Spleen (tissue), 7 donors: ENCODE measurements around the gene PRPF8.
A peak's percentile ranks its signal among the peaks of the same experiment; 100 is the strongest.

ENCODE experiments used
- POLR2A ChIP-seq, 3 donors: fragments of 450-650 bp; IDR thresholded peaks; one replicate each; pipeline ENCODE4 v1.5.1; 2017; ENCODE audit warnings: antibody characterized with exemption in 3 of 3, mild to moderate bottlenecking in 1 of 3
- TF ChIP-seq, protein P1 (sequence below), 11 experiments: fragments of 200-600 bp in 7 of 11; fragments of 450-650 bp in 4 of 11; sonication (generic) in 4 of 11; IDR thresholded peaks in 8 of 11; conservative IDR thresholded peaks in 3 of 11; 1 replicate in 7 of 11; 2 replicates in 4 of 11; pipeline versions ENCODE4 v1.4.0 to v1.8.0; 2016 to 2021; ENCODE audit warnings: antibody characterized with exemption in 11 of 11, inconsistent platforms in 4 of 11, mild to moderate bottlenecking in 1 of 11
- donor health status: DM: no; HTN: no; CAD: no; lungs with moderate emphysema.
- donor health status: DM: no; HTN: no; CAD: no.
- donor health status: DM: no; HTN: no; CAD: no.

DNA sequence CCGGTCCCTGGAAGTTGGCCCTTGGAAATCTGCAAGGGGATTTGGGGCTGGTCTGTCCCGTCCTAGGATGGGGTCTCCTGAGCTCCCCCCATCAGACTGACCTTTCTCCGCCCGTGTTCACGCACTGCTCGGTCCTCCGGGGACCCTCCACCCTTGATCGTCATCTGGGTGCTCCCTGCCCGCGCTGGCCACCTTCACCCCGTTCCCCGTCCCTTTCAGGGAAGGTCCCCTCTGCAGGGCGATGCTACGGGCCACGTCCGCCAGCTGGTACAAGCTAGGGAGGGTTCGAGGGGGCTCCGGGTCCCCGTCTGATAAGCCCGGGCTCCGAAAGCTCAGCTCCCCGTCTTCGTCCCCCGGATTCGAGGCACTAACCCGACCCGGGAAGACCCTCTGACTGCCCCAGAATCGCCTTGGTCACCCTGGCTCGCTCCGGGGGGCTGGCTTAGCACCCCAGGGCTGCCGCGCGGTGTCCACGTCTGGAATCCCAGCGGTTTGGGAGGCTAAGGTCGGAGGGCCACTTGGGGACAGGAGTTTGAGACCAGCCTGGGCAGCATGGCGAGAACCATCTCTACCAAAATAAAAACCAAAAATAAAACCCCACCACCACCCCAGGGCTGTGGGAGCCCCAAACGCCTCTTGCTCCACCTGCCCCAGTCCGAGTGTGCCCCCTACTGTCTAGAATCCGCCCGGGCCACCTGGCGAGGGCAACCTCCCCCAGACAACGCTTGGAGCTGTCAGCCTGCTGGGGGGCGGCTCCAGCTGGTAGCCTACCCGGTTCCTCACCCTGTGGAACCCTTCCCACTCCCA, 55.0 kb downstream of the PRPF8 start:
- TF ChIP-seq, protein P1, sequence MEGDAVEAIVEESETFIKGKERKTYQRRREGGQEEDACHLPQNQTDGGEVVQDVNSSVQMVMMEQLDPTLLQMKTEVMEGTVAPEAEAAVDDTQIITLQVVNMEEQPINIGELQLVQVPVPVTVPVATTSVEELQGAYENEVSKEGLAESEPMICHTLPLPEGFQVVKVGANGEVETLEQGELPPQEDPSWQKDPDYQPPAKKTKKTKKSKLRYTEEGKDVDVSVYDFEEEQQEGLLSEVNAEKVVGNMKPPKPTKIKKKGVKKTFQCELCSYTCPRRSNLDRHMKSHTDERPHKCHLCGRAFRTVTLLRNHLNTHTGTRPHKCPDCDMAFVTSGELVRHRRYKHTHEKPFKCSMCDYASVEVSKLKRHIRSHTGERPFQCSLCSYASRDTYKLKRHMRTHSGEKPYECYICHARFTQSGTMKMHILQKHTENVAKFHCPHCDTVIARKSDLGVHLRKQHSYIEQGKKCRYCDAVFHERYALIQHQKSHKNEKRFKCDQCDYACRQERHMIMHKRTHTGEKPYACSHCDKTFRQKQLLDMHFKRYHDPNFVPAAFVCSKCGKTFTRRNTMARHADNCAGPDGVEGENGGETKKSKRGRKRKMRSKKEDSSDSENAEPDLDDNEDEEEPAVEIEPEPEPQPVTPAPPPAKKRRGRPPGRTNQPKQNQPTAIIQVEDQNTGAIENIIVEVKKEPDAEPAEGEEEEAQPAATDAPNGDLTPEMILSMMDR (IDR thresholded peaks at IDR 0.05 in 8 of 11, conservative IDR thresholded peaks at IDR 0.05 in 3 of 11), result peak; percentile 56 to 87 (median 78)
- no peak for TF ChIP-seq POLR2A (IDR thresholded peaks at IDR 0.05)
